OCI-LY3 (cell line): ENCODE measurements around the gene EXOC7.

Experiments used
- H2AFZ ChIP-seq: fragments of 200-600, 300-600 bp; shearing (Covaris generic); 2 replicates; pipeline ENCODE4 v1.6.0; 2014; ENCODE audit warnings: antibody characterized with exemption, low read depth, low read length
- H3K27ac ChIP-seq: fragments of 200-600, 300-600 bp; sonication (generic); 2 replicates; pipeline ENCODE4 v1.5.1; 2014; ENCODE audit warnings: mild to moderate bottlenecking, low read length, moderate library complexity, mixed read lengths
- H3K27me3 ChIP-seq: fragments of 200-600, 300-600 bp; sonication (generic); 2 replicates; pipeline ENCODE4 v1.6.1; 2014; ENCODE audit warnings: low read depth, low read length, mixed read lengths
- H3K36me3 ChIP-seq: fragments of 200-600, 300-600 bp; sonication (generic); replicated peaks from 2 replicates; pipeline ENCODE3; 2014; ENCODE audit warnings: low read depth, low read length, mixed read lengths
- H3K4me1 ChIP-seq: fragments of 300-600, 200-600 bp; sonication (generic); 2 replicates; pipeline ENCODE4 v1.6.1; 2014; ENCODE audit warnings: low read length, mixed read lengths
- H3K4me2 ChIP-seq: fragments of 200-600, 300-600 bp; sonication (generic); 2 replicates; pipeline ENCODE4 v1.6.1; 2014; ENCODE audit warnings: low read length, mixed read lengths
- H3K4me3 ChIP-seq: fragments of 300-600, 200-600 bp; sonication (generic); 2 replicates; pipeline ENCODE4 v1.5.1; 2014; ENCODE audit warnings: antibody characterized with exemption, mild to moderate bottlenecking, low read length, moderate library complexity
- H3K79me2 ChIP-seq: fragments of 300-600, 200-600 bp; shearing (Covaris generic); 2 replicates; pipeline ENCODE4 v1.6.1; 2014; ENCODE audit warnings: mild to moderate bottlenecking, low read length, mixed read lengths
- H3K9ac ChIP-seq: fragments of 300-600, 200-600 bp; shearing (Covaris generic); 2 replicates; pipeline ENCODE4 v1.6.0; 2014; ENCODE audit warnings: mild to moderate bottlenecking, low read length, moderate library complexity
- H3K9me3 ChIP-seq: fragments of 200-600, 300-600 bp; shearing (Covaris generic); 2 replicates; pipeline ENCODE4 v1.6.1; 2014; ENCODE audit warnings: low read length, mixed read lengths; ENCODE audit not compliant: insufficient read depth
- H4K20me1 ChIP-seq: fragments of 200-600, 300-600 bp; sonication (generic); 2 replicates; pipeline ENCODE4 v1.6.1; 2016; ENCODE audit warnings: low read length, mixed read lengths; ENCODE audit not compliant: insufficient read depth
- EZH2phosphoT487 ChIP-seq: fragments of 200-600 bp; shearing (Covaris generic); IDR thresholded peaks from 2 replicates; pipeline ENCODE4 v1.6.1; 2018; ENCODE audit warnings: antibody characterized with exemption, mixed run types, low read depth
- TF ChIP-seq, protein P1 (sequence below): fragments of 200-600, 300-600 bp; sonication (generic); IDR thresholded peaks from 2 replicates; pipeline ENCODE4 v1.5.1; 2014; ENCODE audit warnings: antibody characterized with exemption, low read length, low read depth

EXOC7 gene

DNA sequence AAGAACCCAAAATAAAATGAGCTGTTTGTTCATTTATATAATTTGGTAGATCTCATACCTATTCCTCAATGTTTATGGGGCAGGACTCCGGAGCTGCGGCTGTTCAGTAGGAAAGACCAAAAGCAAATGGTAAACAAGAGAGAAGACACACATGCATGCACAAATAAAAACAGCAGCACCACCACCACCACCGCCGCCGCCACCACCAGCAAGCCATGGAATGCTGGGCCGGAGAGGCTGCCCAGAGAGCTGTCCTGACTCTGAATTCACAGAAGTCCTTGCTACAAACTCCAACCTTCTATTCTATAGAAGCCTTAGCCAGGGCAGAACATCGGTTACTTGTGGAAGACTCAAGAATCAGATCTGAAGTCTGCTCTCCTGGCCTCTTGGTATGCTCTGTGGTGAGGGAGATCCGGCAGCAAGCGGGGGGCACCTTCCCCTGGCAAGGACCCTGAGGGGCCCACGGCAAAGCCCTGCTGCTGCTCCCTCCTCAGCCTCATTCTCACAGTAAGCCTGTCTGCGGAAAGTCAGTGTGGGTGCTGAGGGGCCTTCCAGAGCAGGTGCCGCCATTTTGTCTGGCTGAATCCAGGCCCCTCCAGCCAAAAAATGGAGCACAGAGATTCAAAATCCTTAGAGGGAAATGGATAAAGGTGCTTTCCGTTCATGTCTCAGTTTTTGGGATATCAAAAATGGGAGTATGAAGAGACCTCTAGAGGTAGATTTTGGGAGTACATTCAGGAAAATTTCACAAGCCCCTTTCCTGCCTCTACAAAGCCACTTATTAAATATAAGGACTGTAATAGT lies 43.8 kb upstream of the EXOC7 start:
- Histone ChIP-seq H4K20me1 (no peaks in the 10 kb centered on the region), H3K79me2 (no peaks in the 10 kb centered on the region), H3K27me3 (no peaks in the 10 kb centered on the region), H3K27ac (no peak overlapping the region), H3K9ac (no peak overlapping the region), H3K9me3 (no peaks in the 10 kb centered on the region), H3K36me3 (no peaks in the 10 kb centered on the region), H3K4me1 (peaks cover 37% of the 10 kb centered on the region), H3K4me2 (no peak overlapping the region), H3K4me3 (no peak overlapping the region), H2AFZ (no peak overlapping the region)
- no peak for TF ChIP-seq EZH2phosphoT487
- TF ChIP-seq, protein P1, sequence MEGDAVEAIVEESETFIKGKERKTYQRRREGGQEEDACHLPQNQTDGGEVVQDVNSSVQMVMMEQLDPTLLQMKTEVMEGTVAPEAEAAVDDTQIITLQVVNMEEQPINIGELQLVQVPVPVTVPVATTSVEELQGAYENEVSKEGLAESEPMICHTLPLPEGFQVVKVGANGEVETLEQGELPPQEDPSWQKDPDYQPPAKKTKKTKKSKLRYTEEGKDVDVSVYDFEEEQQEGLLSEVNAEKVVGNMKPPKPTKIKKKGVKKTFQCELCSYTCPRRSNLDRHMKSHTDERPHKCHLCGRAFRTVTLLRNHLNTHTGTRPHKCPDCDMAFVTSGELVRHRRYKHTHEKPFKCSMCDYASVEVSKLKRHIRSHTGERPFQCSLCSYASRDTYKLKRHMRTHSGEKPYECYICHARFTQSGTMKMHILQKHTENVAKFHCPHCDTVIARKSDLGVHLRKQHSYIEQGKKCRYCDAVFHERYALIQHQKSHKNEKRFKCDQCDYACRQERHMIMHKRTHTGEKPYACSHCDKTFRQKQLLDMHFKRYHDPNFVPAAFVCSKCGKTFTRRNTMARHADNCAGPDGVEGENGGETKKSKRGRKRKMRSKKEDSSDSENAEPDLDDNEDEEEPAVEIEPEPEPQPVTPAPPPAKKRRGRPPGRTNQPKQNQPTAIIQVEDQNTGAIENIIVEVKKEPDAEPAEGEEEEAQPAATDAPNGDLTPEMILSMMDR: peak; percentile 48

DNA sequence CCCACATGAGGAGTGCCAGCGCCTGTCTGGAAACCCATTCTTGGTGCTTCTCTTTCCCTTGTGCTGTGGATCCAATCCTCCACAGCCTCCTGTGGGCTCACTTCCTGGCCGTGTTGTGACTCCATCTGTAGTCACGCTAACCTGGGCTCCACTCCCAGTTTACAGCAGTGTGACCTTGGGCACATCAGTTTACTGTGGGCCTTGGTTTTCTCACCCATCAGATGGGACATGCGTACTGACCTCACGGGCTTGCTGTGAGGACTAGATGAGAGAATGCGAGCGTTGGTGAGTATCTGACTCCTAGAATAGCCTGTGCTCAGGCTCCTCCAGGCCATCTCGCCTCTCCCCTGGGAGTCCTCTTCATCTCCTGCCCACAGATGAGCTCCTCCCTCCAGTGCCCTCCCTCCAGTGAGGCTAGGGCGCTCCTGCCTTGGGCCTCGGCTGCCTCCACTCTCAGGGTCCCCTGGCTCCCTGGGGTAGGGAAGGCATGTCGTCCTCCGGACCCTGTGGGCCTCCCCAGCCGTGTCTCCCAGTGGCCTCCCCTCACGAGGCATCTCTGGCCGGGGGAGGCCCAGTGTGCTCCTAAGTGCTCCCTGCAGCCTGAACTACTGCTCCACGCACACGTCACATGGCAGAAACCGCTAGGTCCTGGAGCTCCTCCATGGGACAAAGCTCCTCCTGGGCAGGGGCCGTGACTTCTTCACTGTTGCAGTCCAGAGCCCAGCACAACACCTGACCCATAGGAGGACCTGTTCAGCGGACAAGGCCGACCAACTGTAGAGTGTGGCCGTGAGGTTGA lies 42.7 kb upstream of the EXOC7 start:
- Histone ChIP-seq H3K36me3 (no peaks in the 10 kb centered on the region), H3K4me3 (peak overlapping the region; percentile 57), H3K4me2 (peak overlapping the region; percentile 80), H3K79me2 (no peaks in the 10 kb centered on the region), H4K20me1 (no peaks in the 10 kb centered on the region), H3K9ac (peak overlapping the region; percentile 49), H3K27me3 (no peaks in the 10 kb centered on the region), H3K4me1 (peaks cover 35% of the 10 kb centered on the region), H3K9me3 (no peaks in the 10 kb centered on the region), H2AFZ (peak overlapping the region; percentile 100), H3K27ac (0 out of 2 replicates have a peak overlapping the region, but pooled peaks have one; percentile 25)
- no peak for TF ChIP-seq EZH2phosphoT487
- TF ChIP-seq, protein P1: no peak

DNA sequence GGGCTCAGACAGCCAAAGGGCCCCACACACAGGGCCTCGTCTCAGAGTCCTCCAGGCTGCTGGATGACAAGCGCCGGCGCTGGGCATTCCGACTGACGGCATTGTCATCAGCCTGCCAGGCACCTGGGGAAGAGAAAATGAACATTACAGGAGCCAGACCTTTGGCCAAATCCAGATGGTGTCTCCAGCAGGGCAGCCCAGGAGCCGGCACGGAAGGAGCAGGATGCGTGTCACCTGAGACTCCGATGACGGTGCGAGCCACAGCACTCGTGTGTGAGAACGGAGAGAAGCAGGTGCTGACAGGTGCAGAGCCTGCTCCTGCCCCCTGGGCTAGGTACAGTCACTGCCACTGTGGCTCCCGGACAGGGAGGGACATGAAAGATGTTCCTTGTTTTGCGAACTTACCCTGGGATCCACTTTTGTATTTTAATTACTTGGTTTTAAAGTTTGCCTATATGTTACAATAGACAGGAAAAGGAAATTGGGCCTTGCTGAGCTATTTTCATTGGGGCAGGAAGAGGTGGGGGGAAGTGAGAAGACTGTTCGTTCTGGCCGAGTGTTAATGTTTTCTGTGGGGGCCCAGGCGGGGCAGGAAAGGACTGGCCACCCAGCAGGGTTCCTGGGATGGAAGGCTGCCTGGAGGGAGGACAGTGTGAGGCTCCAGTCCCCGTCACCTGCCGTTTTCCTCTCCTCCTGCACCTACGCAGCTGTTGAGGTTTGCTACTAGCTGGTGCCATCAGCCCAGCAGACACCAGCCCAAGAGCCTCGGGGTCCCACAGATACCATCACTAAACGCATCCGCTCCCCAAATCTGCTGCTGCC lies 41.9 kb upstream of the EXOC7 start:
- Histone ChIP-seq H3K9me3 (no peaks in the 10 kb centered on the region), H3K4me3 (peak overlapping the region; percentile 57), H3K27ac (peak overlapping the region; percentile 25; the same call in 1 of the 2 replicates), H4K20me1 (no peaks in the 10 kb centered on the region), H3K4me2 (peak overlapping the region; percentile 80), H2AFZ (peak overlapping the region; percentile 100), H3K9ac (peak overlapping the region; percentile 49), H3K4me1 (peaks cover 27% of the 10 kb centered on the region), H3K27me3 (no peaks in the 10 kb centered on the region), H3K79me2 (no peaks in the 10 kb centered on the region), H3K36me3 (no peaks in the 10 kb centered on the region)
- TF ChIP-seq EZH2phosphoT487: no peak
- TF ChIP-seq, protein P1: no peak
